Hepatic stellate cell (primary cell): Measurements from ENCODE around the gene DES.
"Not testable (repeated sequence)": the region's sequence is repeated elsewhere in the genome, so short reads cannot be mapped to it uniquely, and the experiment has no call there.

Source experiments
- DNase-seq: peaks from one replicate; pipeline ENCODE4 v3.0.0; 2011; ENCODE audit warnings: low spot score

The DES gene

DNA sequence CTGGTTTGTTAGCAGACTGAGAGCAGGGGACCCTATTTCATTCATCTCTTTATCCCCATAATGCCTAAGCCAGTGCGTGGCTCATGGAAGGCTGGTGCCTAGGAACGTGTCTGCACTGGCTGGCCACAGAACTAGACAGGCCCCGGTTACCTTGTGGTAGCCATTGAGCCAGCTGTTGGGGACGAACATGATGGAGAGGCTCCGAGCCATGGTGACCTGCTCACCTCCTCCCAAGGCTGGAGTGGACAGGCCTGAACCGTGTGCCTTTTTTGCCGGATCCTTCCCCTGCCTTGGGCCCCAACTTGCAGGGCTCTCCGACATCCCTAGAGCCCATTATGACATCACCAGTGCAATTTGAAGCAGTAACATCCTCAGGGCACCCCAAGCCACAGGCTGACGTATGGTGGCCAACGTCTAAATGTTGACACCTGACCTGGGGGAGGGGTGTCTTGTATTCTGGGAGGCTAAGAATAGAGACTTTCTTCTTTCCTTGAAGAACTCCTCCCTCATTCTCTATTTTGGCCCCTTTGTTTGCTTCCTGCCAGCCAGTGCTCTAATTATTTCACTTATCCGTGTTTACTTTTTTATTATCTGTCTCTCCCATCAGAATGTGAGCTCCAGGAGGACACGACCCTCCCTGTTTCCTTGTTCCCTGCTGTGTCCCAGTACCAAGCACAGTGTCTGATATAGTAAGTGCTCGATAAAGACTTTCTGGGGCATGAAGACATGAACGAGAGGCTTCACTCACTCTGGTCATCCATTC is 18.3 kb upstream of the DES start:
- no peak for DNase-seq

DNA sequence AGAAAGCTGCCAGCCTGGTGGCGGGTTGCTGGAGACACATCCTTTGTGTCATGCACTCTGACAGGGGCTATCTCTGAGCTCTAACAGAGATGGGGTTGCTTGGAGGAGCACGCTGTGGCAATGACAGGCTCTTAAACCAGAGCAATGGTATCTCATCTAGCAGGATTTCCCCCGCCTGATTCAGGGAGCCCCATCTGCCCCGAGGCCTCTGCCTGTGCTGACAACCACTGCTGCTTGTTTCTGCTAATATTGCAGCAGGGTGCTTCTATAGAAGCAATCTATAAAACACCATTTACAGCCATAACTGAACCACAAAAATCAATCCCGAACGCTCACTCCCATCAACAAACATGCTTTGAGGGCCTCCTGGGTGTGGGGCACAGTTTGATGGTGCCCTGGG is 17.6 kb upstream of the DES start:
- DNase-seq, result no peak

DNA sequence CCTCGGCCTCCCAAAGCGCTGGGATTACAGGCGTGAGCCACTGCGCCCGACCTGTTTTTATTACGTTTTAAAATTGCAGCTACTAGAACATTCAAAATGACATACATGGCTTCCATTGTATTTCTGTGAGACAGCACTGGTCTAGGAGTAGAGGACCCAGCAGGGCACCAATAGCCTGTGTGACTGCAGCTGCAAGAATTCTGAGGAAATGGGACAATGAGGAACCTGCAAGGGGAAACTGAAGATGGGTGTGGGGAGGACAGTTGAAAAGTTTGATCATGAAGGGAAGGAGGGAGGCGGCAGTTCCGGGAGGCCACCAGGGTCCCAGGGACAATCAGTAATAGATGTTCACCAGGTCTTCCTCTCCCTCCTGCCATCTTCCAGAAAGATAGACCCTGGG is 16.6 kb upstream of the DES start:
- DNase-seq, result no peak

DNA sequence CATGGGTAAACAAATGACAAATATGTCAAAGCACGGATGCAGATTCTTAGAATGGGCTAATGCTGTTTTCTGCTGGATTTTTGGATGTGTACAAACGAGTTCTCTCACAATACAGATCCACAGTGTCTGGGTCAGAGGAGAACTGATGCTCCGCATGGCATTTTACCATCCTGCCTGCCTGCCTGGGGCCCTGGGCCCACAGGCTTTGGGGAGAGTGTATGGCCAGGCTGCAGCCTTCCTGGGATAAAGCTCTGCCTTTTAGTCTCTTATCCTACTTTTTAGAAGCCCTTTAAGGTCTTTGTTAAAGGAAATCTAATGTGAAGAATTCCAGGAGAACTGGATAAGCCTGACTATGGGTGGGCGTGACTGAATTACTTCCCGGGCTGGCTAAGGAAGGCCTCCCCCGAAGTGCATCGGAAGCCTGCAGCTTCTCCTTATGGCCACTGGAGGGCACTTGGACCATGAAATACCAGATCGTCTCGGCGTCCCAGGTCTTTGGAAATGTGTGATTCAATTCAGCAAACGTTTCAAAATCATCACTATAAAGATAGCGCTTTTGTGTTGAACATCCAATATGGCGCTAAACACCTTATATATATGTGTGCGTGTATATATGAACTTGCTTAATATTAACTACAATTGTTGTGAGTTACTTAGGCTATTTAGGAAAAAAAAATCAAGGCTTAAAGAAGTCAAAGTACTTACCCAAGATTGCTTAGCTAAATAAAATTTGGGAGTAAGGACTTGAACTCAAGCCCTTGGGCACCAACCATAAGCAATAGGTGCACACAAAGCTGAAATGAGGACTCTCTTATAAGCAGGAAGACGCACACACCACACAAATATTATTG is 15.3 kb upstream of the DES start:
- peak; percentile 76 for DNase-seq

DNA sequence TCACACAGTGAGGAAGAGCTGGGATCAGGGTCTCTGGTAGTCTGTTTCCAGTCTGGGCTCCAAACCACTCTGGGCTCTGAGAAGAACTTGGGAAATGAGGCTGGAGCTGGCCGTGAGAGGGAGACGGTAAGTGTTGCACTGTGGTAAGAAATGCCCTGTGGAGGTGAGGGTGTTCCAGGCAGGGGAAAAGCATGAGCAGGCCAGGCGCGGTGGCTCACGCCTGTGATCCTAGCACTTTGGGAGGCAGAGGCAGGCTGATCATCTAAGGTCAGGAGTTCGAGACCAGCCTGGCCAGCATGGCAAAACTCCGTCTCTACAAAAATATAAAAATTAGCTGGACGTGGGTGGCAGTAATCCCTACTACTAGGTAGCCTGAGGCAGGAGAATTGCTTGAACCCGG is 14.3 kb upstream of the DES start:
- no peak for DNase-seq

DNA sequence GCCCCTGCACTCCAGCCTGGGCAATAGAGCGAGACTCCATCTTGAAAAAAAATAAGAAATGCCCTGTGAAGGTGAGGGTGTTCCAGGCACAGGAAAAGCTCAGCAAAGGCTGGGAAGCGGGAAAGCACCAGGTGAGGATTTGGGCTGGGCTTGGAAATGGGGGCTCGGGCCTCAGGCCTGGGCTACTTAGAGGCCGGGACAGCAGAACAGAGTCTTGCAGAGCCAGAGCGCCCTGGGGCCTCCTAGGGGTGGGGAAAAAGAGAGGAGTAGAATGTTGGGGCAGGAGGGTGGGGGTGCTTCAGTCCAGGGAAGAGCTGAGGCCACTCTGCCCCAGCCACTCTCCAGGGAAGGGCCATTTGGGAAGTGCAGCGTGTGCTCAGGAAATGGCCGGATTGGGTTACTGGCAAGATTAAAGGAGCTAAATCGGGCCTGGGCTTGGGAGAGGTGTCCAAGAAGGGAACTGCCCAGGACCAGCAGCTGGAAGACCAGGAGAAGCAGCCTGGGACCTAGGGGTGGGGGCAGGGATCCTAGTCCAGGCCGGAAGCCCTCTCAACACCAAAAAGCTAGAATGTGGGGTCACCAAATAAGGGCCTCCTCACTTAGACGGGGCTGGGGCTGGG is 13.8 kb upstream of the DES start:
- no peak for DNase-seq

DNA sequence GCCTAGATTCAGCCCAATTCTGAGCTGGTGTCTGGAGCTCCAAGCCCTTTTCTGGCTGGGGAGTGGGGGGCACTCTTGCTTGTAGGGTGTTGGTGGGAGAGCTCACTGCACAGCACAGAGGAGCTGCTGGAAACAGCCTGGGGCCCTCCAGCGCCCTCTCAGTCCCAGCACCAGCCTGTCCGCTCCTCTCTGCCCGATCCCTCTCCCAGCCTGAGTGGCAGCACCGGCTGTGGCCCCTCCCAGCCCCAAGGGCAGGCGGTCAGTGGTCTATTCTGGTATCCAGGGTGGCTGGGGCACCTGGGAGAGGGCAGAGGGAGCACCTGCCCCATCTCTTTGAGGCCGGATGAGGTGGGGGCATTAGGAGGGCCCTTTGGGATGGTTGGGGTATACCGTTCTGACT is 13.2 kb upstream of the DES start:
- DNase-seq, result no peak

DNA sequence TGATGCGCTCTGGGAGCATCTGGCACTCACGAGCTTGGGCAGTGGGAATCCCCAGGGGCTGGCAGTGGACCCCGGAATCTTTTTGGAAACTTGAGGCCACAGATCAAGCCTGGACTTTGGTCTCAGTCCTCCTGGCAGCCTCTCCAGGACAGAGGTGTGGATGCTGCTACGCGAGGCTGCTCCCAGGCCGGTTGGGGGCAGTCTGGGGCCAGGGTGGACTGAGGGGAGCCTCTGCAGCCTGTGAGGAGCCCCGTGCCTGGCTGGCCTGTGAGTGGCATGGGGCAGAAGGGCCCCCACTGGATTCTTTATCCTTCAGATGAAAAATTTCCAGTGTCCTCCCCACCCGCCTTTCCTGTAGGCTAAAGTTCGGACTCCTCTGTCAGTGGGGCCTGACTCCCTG is 12.7 kb upstream of the DES start:
- no peak for DNase-seq

DNA sequence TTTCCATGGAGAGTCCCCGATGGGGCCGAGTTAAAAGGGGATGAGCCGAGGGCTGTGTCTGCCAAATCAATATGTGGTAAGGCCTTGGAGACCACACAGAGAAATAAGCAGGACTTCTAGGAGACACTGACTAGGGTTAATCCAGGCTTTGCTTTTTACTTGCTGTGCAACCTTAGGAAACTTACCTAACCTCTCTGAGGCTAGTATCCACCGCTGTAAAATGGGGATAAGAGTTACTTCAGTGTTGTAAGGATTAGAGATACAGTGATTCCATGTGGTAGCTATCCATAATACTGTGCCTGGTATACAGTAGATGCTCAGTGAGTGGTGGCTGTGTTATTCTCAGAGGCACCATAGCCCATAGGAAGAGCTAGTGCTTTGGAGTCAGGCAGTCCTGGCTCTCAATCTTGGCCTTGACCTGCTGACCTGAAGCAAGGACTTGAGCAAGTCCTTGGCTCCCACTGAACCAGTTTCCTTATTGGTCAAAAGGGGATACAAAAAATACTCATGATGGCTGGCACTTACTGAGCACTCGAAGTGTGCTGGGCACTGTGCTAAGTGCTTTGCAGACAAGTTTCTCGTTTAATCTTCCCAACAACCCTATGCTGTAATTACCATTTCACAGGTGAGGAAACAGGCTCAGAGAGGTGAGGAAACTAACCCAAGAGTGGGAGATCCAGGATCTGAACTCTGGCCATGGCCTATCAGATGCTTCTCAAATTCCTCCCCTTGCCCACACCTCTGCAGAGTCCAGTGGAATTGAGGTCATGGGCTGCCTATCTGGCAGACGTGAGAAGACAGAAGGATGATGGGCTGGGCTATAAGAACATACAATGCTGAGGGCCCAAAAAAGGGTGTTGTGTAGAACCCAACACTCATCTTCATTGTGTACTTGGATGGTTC is 12.0 kb upstream of the DES start:
- DNase-seq, result no peak

DNA sequence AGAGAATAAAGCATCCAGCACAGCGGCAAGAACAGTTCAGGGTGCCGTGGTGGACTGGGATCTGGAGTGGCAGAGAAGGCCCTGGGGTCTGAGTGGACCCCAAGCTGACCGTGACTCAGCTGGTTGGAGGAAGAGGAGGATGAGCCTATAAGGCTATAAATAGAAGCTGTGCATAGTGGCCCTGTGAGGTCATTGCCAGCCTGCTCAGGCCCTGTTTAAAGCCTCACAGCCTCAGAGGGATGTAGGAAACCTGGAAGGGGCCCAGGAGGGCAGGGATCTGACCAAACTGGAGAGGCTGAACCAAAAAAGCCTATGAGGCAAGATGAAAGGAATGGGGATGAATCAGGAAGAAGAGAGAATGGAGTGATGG is 11.3 kb upstream of the DES start:
- DNase-seq, result peak; percentile 89

DNA sequence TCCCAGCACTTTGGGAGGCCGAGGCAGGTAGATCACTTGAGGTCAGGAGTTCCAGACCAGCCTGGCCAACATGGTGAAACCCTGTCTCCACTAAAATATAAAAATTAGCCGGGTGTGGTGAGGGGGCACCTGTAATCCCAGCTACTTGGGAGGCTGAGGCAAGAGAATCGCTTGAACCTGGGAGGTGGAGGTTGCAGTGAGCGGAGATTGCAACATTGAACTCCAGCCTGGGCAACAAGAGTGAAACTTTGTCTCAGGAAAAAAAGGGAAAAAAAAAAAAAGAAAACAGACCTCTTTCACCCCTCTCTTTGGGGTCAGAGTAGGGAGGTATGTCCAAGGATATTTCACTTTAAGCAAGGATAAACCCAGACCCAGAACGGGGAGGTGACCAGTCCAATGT is 10.8 kb upstream of the DES start:
- DNase-seq, result not testable (repeated sequence)

DNA sequence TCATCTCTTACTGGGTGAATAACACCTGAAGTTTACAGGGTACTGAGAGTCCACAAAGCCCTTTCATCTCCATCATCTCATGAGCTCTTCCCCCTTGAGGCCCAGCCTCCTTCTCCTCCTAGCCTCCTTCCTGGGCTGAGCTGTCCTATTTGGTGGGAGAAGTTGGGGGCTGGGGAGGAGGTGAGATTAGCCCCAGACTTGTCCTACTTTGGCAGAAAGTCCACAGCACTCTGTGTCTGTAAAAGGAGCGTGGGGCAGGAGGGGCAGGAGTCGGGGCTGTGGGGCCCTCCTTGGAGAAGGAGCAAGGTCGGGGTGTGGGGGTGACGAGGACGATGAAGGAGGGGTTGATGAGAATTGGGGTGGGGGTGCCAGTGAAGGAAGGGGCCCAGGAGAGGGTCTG is 10.0 kb upstream of the DES start:
- DNase-seq, result no peak

DNA sequence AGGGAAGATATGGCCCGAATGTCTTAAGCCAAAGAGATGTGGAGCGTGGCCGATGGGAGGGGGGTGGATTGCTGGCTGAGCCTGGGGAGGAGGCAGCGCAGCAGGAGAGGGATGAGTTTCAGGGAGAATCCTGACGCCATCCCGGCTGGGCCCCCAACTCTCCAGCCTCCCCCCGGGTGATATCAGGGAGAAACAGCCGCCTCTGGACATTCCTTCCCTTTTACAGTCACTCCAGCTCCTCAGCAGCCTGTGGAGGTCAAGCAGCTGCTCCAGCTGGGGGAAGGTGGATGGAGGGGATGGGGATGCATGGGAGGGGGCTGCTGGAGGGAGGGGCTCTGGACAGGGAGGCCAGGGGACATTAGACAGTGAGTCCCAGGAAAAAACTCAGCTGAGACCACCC is 9.5 kb upstream of the DES start:
- no peak for DNase-seq

DNA sequence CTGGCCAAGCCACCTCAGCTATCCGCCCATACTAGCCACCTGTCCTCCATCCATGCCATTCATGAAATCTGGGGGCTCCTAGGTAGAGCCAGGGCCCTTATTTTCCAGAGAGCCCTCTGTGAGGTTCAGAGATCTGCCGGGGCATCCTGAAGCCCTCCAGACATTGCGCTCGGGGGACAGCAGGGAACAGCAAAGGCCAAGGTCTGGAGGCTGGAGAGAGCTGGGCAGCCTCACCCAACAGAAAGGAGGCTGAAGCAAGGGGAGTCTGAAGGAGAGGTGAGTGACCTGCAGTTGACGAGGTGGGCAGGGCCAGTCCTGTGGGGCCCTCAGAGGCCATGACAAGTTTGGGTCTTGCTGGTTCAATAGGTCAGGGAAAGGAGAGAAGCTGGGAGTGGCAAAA is 8.6 kb upstream of the DES start:
- no peak for DNase-seq

DNA sequence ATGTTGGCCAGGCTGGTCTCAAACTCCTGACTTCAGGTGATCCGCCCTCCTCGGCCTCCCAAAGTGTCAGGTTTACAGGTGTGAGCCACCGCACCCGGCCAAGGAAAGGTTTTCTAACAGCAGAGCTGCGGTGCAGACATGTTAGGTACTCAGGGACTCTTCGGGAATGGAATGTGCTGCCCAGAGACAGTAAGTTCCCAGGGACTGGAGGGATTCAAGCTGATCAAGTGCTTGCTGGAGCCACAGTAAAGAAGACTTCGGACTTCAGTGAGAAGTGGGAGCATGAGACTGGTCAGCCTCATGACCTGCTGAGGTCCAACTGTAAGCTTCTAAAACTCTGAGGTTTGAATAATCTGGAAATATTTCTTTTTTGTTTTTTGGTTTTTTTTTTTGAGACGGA is 7.8 kb upstream of the DES start:
- DNase-seq, result no peak

DNA sequence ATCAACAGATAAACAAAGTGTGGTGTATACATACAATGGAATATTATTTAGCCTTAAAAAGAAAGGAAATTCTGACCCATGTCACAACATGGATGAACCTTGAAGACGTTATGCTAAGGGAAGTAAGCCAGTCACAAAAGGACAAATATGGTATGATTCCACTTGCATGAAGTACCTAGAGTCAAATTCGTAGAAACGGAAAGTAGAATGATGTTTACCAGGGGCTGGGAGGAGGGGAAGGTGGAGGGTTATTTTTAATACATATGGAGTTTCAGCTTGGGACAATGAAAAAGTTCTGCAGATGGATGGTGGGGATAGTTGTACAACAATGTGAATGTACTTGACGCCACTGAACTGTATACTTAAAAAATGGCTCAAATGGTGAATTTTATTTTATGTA is 3.3 kb upstream of the DES start:
- no peak for DNase-seq

DNA sequence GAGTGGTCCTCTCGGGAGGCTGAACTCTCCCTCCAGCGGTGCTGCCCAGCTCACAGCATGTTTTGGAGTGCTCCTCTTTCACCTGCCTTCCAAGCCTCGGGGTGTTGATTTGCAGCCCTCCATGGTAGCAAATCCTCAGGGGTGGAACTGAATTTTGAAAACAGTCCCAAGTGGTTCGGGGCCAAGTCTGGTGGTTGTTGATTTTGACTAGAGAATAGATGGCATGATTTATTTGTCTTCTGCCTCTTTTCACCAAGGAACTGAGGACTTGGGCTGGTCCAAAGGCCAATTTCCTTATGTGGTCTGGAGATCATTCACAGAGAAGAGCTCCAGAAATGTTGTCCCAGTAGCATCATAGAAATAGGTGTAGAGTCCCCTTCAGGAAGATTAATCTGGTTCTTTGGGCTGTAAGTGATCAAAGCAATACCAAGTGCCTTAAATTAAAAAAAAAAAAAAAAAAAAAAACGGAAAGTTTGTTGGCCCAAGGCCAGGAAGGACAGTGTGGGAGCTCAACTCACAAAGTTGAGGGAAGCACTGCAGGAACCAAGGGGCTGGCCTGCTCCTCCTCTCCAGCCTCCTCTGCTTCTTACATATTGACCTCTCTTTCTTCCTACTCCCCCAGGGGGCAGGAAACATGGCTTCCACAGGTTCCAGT is 2.5 kb upstream of the DES start:
- no peak for DNase-seq

DNA sequence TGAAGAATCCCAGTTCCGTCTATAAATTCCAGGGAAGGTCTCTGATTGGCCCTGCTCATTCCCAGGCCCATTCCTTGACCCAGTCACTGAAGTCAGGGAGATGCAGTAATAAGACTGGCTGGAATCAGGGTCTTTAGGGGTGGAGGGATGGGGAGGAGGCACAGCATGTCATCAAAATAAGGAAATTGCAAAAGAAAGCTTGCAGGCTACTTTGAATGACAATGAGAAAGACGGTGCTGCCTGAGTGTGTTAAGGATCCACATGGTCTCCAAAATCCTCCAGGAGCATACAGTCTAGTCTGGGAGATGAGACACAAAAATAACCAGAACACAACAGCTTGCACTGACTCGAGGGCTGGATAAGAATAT is 2.0 kb upstream of the DES start:
- no peak for DNase-seq

DNA sequence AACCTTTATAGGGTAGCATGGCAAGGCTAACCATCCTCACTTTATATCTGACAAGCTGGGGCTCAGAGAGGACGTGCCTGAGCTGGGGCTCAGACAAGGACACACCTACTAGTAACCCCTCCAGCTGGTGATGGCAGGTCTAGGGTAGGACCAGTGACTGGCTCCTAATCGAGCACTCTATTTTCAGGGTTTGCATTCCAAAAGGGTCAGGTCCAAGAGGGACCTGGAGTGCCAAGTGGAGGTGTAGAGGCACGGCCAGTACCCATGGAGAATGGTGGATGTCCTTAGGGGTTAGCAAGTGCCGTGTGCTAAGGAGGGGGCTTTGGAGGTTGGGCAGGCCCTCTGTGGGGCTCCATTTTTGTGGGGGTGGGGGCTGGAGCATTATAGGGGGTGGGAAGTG is 1.2 kb upstream of the DES start:
- DNase-seq, result no peak

DNA sequence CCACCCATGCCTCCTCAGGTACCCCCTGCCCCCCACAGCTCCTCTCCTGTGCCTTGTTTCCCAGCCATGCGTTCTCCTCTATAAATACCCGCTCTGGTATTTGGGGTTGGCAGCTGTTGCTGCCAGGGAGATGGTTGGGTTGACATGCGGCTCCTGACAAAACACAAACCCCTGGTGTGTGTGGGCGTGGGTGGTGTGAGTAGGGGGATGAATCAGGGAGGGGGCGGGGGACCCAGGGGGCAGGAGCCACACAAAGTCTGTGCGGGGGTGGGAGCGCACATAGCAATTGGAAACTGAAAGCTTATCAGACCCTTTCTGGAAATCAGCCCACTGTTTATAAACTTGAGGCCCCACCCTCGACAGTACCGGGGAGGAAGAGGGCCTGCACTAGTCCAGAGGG is 803 bp upstream of the DES start:
- no peak for DNase-seq

DNA sequence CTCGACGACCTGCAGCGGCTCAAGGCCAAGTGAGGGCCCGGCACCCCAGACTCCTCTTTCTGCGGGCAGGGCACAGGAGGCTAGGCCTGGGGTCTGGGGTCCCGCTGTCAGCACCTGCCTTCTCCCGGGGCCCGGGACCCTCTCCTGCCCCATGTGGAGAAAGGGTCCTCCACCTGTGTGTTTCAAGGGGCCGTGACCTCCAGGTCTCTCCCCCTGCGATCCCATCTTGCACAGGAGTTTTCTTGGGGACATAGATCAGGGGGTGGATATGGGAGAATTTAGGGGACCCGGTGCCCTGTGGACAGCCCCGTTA is 791 bp downstream of the DES start:
- DNase-seq, result no peak
